K562 (cell line): ENCODE data around the gene RING1. TPM values are rescaled to one million over a fixed set of nuclear protein-coding genes. Genes with fewer than 3 reads are reported as not detected.

Experiments used
- ARHGAP35 ChIP-seq: fragments of 450-650 bp; IDR thresholded peaks from 2 replicates; pipeline ENCODE4 v1.6.1; 2018; ENCODE audit not compliant: partially characterized antibody
- BHLHE40 ChIP-seq: IDR thresholded peaks from 2 replicates; pipeline ENCODE4 v1.6.1; 2011; ENCODE audit warnings: low read length, improper control_type of control experiment
- CHCHD3 ChIP-seq: fragments of 250-450 bp; sonication (Bioruptor Pico); IDR thresholded peaks from 2 replicates; pipeline ENCODE4 v2.1.2; 2022; ENCODE audit warnings: mild to moderate bottlenecking
- CREB1 ChIP-seq, 2 experiments: sonication (generic) in 1 of 2; formaldehyde crosslinking in 1 of 2; IDR thresholded peaks; 2 replicates each; pipeline versions ENCODE4 v1.6.1 to v1.8.0; 2012 to 2022; ENCODE audit warnings: inconsistent platforms in 1 of 2, mild to moderate bottlenecking in 1 of 2, missing genetic modification reagents in 1 of 2, moderate library complexity in 1 of 2
- FOXA1 ChIP-seq: fragments of 450-650 bp; IDR thresholded peaks from 2 replicates; pipeline ENCODE4 v1.6.1; 2016; ENCODE audit warnings: mild to moderate bottlenecking, borderline replicate concordance
- FOXJ2 ChIP-seq: fragments of 200-800 bp; sonication (Bioruptor generic); IDR thresholded peaks from 2 replicates; pipeline ENCODE4 v1.6.1; 2016; ENCODE audit warnings: missing genetic modification characterization, missing compliant biosample characterization
- HCFC1 ChIP-seq: IDR thresholded peaks from 2 replicates; pipeline ENCODE4 v1.6.1; 2012; ENCODE audit warnings: low read depth, low read length, improper control_type of control experiment
- MAFF ChIP-seq: IDR thresholded peaks from 2 replicates; pipeline ENCODE4 v1.6.1; 2012; ENCODE audit warnings: low read length, improper control_type of control experiment
- MAFK ChIP-seq: IDR thresholded peaks from 2 replicates; pipeline ENCODE4 v1.6.1; 2011; ENCODE audit warnings: low read length, improper control_type of control experiment
- MECOM ChIP-seq: fragments of 250-450 bp; sonication (Bioruptor Pico); IDR thresholded peaks from 2 replicates; pipeline ENCODE4 v1.8.0; 2022; ENCODE audit warnings: inconsistent platforms
- MYC ChIP-seq, 2 experiments: fragments of 250-450 bp in 1 of 2; sonication (Bioruptor Pico) in 1 of 2; IDR thresholded peaks; 2 replicates each; pipeline versions ENCODE4 v1.5.1 to v1.6.1; 2012 to 2021; ENCODE audit warnings: low read depth in 2 of 2, borderline replicate concordance in 1 of 2, improper control_type of control experiment in 1 of 2, low read length in 1 of 2, mild to moderate bottlenecking in 1 of 2, moderate library complexity in 1 of 2
- NELFE ChIP-seq: IDR thresholded peaks from 2 replicates; pipeline ENCODE4 v1.6.1; 2011; ENCODE audit warnings: mild to moderate bottlenecking; ENCODE audit not compliant: insufficient read depth, insufficient read length
- NFATC3 ChIP-seq: fragments of 450-650 bp; IDR thresholded peaks from 2 replicates; pipeline ENCODE4 v1.6.1; 2017; ENCODE audit warnings: mild to moderate bottlenecking
- SUPT5H ChIP-seq: fragments of 450-650 bp; IDR thresholded peaks from 2 replicates; pipeline ENCODE4 v1.6.1; 2016
- WHSC1 ChIP-seq: IDR thresholded peaks from one replicate; pipeline ENCODE4 v1.6.1; 2012; ENCODE audit warnings: low read length, control low read depth, inconsistent platforms
- XRCC5 ChIP-seq: fragments of 200-400 bp; formaldehyde crosslinking; IDR thresholded peaks from 2 replicates; pipeline ENCODE4 v1.6.1; 2017; ENCODE audit warnings: low read depth, mild to moderate bottlenecking, low read length
- ZBTB5 ChIP-seq: fragments of 450-650 bp; IDR thresholded peaks from 2 replicates; pipeline ENCODE4 v1.6.1; 2017; ENCODE audit warnings: antibody characterized with exemption
- ZC3H4 ChIP-seq: sonication (generic); formaldehyde crosslinking; IDR thresholded peaks from 2 replicates; pipeline ENCODE4 v1.9.0; 2021; ENCODE audit warnings: missing genetic modification reagents, borderline replicate concordance
- ZEB2 ChIP-seq: fragments of 450-650 bp; IDR thresholded peaks from 2 replicates; pipeline ENCODE4 v1.6.1; 2016
- ZNF121 ChIP-seq: sonication (generic); formaldehyde crosslinking; conservative IDR thresholded peaks from 2 replicates; pipeline ENCODE4 v1.8.0; 2022; ENCODE audit warnings: missing genetic modification reagents
- ZSCAN32 ChIP-seq: fragments of 450-650 bp; formaldehyde crosslinking; IDR thresholded peaks from 2 replicates; pipeline ENCODE4 v1.4.0; 2020; ENCODE audit warnings: mild to moderate bottlenecking, moderate library complexity
- polyA plus RNA-seq, 8 experiments: library from polyadenylated mRNA; depleted of rRNA in 4 of 8; stranded (reverse) in 5 of 8; unstranded in 3 of 8; fragments of >200 nt; fragmentation: Nextera tagmentation in 2 of 8; fragmentation: Illumina TruSeq in 1 of 8; extraction: Ambion mirVana in 2 of 8; extraction: Trizol in 1 of 8; gene quantifications; 2 replicates each; pipeline versions ENCODE4 v1.2.1 to v1.2.3, GENCODE V29; 2011 to 2014; ENCODE audit warnings: inconsistent platforms in 1 of 8, missing spikeins in 1 of 8
- total RNA-seq, 7 experiments: library from RNA; depleted of rRNA in 6 of 7; stranded (reverse); fragments of >200 nt in 6 of 7; fragmentation: Illumina TruSeq in 2 of 7; extraction: Trizol in 2 of 7; gene quantifications; 2 replicates each; pipeline versions ENCODE4 v1.2.1 to v1.2.3, GENCODE V29; 2011 to 2021; ENCODE audit warnings: low replicate concordance in 1 of 7
- TF ChIP-seq, protein P1 (sequence below): fragments of 250-450 bp; sonication (Bioruptor Pico); IDR thresholded peaks from 2 replicates; pipeline ENCODE4 v1.8.0; 2021; ENCODE audit warnings: mild to moderate bottlenecking, moderate library complexity
- TF ChIP-seq, protein P2 (sequence below): fragments of 250-450 bp; sonication (Bioruptor Pico); IDR thresholded peaks from 2 replicates; pipeline ENCODE4 v1.9.0; 2021; ENCODE audit warnings: mild to moderate bottlenecking
- TF ChIP-seq, protein P3 (sequence below): sonication (generic); formaldehyde crosslinking; IDR thresholded peaks from 2 replicates; pipeline ENCODE4 v1.8.1; 2023; ENCODE audit warnings: mild to moderate bottlenecking, missing genetic modification reagents

RING1 gene
- total and polyA plus RNA-seq, 9 of the 15 experiments (the other 6 are each of a cell fraction or from before 2014, with no cell fraction given), result 4.2 to 59.1 (median 36.9) TPM

DNA sequence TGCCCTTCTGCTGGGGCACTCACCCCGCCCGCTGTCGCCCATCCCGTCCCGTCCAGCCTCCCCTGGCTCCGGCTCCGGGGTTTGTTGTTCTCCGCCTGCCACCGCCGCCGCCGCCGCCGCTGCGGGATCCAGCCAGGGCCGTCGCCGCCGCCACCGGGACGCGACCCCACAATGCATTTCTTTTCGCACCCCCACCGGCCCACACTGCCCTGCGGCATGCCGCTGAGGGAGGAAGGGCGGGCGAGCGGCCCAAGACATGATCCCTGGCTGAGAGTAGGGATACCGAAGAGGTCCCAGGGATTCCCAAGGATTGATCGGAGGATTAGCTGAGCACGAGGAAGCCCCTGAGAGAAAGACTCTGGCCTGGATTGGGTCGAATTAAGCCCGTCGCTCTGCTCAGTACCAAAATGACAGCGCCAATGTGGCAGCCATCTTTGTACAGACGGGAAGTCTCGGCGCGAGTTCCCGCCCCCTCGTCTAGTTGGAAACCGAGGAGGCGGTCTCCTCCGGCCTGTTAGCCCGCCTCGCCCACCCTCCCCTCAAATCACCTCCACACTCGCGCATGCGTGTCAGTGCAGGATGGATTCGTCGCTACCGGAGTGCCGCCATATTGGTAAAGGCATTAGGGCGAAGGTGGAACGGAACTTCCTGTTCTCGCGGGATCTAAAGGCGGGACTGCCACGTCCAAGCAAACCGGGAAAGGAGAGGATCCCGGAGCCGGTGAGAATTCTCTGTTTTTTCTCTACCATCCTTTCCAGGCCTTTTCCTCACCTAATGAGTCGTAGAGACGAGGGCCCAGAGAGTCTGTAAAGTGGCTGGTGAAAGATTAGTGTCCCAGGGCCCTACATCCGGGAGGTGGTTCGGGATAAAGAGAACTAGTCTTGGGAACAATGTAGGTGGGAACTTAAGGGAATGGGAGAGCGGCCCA lies 7.8 kb upstream of the RING1 start, which contains the start of the genes RXRB and SLC39A7 (continued):
- TF ChIP-seq ZC3H4 (no peak), MECOM (CRISPR knock-in tag) (no peak), MAFF (peak; percentile 75), ARHGAP35 (peak; percentile 91), NELFE (no peak), ZNF121 (no peak), WHSC1 (no peak), MYC (IDR thresholded peaks at IDR 0.05; ENCODE audit: low read depth, low read length) (peak; percentile 64), MYC (CRISPR knock-in tag; IDR thresholded peaks at IDR 0.05; ENCODE audit: borderline replicate concordance, low read depth) (peak; percentile 68; the same call in 1 of the 2 replicates), XRCC5 (peak; percentile 63), FOXA1 (no peak), NFATC3 (peak; percentile 55; the same call in 1 of the 2 replicates), ZSCAN32 (CRISPR knock-in tag) (peak; percentile 73; the same call in 1 of the 2 replicates), CHCHD3 (0 out of 2 replicates have a peak, but pooled peaks have one; percentile 51), SUPT5H (peak; percentile 96), HCFC1 (peak; percentile 91), BHLHE40 (no peak; the same call in 1 of the 2 replicates), FOXJ2 (tag) (no peak; the same call in none of the 2 replicates), CREB1 (IDR thresholded peaks at IDR 0.05) (peak; percentile 82), CREB1 (CRISPR knock-in tag; IDR thresholded peaks at IDR 0.05) (peak; percentile 59), ZEB2 (no peak), ZBTB5 (no peak), MAFK (no peak)
- TF ChIP-seq, protein P1, sequence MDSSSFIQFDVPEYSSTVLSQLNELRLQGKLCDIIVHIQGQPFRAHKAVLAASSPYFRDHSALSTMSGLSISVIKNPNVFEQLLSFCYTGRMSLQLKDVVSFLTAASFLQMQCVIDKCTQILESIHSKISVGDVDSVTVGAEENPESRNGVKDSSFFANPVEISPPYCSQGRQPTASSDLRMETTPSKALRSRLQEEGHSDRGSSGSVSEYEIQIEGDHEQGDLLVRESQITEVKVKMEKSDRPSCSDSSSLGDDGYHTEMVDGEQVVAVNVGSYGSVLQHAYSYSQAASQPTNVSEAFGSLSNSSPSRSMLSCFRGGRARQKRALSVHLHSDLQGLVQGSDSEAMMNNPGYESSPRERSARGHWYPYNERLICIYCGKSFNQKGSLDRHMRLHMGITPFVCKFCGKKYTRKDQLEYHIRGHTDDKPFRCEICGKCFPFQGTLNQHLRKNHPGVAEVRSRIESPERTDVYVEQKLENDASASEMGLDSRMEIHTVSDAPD (CRISPR knock-in tag), result no peak
- TF ChIP-seq, protein P2, sequence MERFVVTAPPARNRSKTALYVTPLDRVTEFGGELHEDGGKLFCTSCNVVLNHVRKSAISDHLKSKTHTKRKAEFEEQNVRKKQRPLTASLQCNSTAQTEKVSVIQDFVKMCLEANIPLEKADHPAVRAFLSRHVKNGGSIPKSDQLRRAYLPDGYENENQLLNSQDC (CRISPR knock-in tag), result peak; percentile 92
- TF ChIP-seq, protein P3, sequence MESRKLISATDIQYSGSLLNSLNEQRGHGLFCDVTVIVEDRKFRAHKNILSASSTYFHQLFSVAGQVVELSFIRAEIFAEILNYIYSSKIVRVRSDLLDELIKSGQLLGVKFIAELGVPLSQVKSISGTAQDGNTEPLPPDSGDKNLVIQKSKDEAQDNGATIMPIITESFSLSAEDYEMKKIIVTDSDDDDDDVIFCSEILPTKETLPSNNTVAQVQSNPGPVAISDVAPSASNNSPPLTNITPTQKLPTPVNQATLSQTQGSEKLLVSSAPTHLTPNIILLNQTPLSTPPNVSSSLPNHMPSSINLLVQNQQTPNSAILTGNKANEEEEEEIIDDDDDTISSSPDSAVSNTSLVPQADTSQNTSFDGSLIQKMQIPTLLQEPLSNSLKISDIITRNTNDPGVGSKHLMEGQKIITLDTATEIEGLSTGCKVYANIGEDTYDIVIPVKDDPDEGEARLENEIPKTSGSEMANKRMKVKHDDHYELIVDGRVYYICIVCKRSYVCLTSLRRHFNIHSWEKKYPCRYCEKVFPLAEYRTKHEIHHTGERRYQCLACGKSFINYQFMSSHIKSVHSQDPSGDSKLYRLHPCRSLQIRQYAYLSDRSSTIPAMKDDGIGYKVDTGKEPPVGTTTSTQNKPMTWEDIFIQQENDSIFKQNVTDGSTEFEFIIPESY (CRISPR knock-in tag), result 0 out of 2 replicates have a peak, but pooled peaks have one; percentile 51
